HCT116 (cell line): ENCODE results near the gene CLDN10. TPM values are rescaled to one million over a fixed set of nuclear protein-coding genes. Genes with fewer than 3 reads are reported as not detected.

Experiments
- ATAC-seq: fragments of 200-7000 bp; cut with Tn5 transposase; 2 replicates; pipeline ENCODE4 v1.9.1; 2020; ENCODE audit warnings: mild to moderate bottlenecking, moderate library complexity
- BruUV-seq: library from RNA; stranded (reverse); fragments of 400-500 nt; replicated peaks from 2 replicates; lab custom pipeline; 2021; lab: Mats Ljungman, UMichigan
- CTCF ChIA-PET: fragments of 300-600 bp; sonication (Branson Sonifier 250); formaldehyde crosslinking; loops from one replicate; lab custom pipeline; 2021; ENCODE audit warnings: antibody characterized with exemption; lab: Charles Lee
- POLR2A ChIA-PET: fragments of 300-600, 350-600 bp; sonication (Branson Sonifier 250); formaldehyde crosslinking; loops from one replicate; lab custom pipeline; 2021; ENCODE audit warnings: antibody characterized with exemption; lab: Charles Lee
- RAD21 ChIA-PET, 2 experiments: fragments of 300-600 bp; sonication (Branson Sonifier 250); formaldehyde crosslinking; loops; one replicate each; lab custom pipeline; 2023; ENCODE audit warnings: low total read pairs in 2 of 2; ENCODE audit not compliant: uncharacterized antibody in 2 of 2, unreplicated experiment in 2 of 2, low non-redundant PET in 1 of 2; lab: Charles Lee
- DNase-seq: peaks from one replicate; pipeline ENCODE4 v3.0.0-alpha.2; 2010; ENCODE audit warnings: low read depth, low spot score
- H2AFZ ChIP-seq: fragments of 200-600 bp; shearing (Covaris generic), sonication (generic); 2 replicates; pipeline ENCODE4 v1.6.1; 2017; ENCODE audit warnings: low read depth, mixed run types, mixed read lengths, antibody characterized with exemption, low read length; ENCODE audit not compliant: poor library complexity, severe bottlenecking
- H3K27ac ChIP-seq: 2 replicates; pipeline ENCODE4 v1.5.1; 2012; ENCODE audit warnings: low read depth, low read length
- H3K27me3 ChIP-seq: fragments of 200-600 bp; sonication (generic); 2 replicates; pipeline ENCODE4 v1.6.1; 2016; ENCODE audit warnings: mixed run types, low read length, mixed read lengths; ENCODE audit not compliant: insufficient read depth
- H3K36me3 ChIP-seq, 2 experiments: fragments of 200-500 bp in 1 of 2; fragments of 200-600 bp in 1 of 2; sonication (Bioruptor generic) in 1 of 2; sonication (generic) in 1 of 2; 2 replicates each; pipeline versions ENCODE4 v1.5.1 to v1.6.1; 2014 to 2016; ENCODE audit warnings: low read length in 2 of 2, inconsistent platforms in 1 of 2, mixed read lengths in 1 of 2, mixed run types in 1 of 2; ENCODE audit not compliant: insufficient read depth in 2 of 2, control insufficient read depth in 1 of 2
- H3K4me1 ChIP-seq, 2 experiments: fragments of 200-600 bp in 1 of 2; sonication (generic) in 1 of 2; 2 replicates each; pipeline versions ENCODE4 v1.5.1 to v1.6.1; 2012 to 2017; ENCODE audit warnings: low read length in 2 of 2, inconsistent platforms in 1 of 2, mild to moderate bottlenecking in 1 of 2, mixed read lengths in 1 of 2, mixed run types in 1 of 2, moderate library complexity in 1 of 2; ENCODE audit not compliant: insufficient read depth in 2 of 2, control insufficient read depth in 1 of 2
- H3K4me2 ChIP-seq: fragments of 200-600 bp; sonication (generic); 2 replicates; pipeline ENCODE4 v1.6.1; 2017; ENCODE audit warnings: mixed run types, low read length, mixed read lengths
- H3K4me3 ChIP-seq, 2 experiments: fragments of 200-600 bp in 1 of 2; sonication (generic) in 1 of 2; replicated peaks in 1 of 2; 2 replicates each; pipeline ENCODE4 v1.5.1; 2011 to 2016; ENCODE audit warnings: low read length in 2 of 2, control low read depth in 1 of 2, low read depth in 1 of 2, mild to moderate bottlenecking in 1 of 2, mixed read lengths in 1 of 2, mixed run types in 1 of 2
- H3K79me2 ChIP-seq: fragments of 200-600 bp; sonication (generic); 2 replicates; pipeline ENCODE4 v1.6.1; 2017; ENCODE audit warnings: mild to moderate bottlenecking, mixed run types, low read length, moderate library complexity, mixed read lengths; ENCODE audit not compliant: insufficient read depth
- H3K9ac ChIP-seq: fragments of 200-600 bp; sonication (generic); 2 replicates; pipeline ENCODE4 v1.6.1; 2016; ENCODE audit warnings: low read length, mixed read lengths
- H3K9me2 ChIP-seq: fragments of 200-600 bp; sonication (generic), shearing (Covaris generic); 2 replicates; pipeline ENCODE4 v1.6.1; 2017; ENCODE audit warnings: mixed run types, mild to moderate bottlenecking, moderate library complexity; ENCODE audit not compliant: insufficient read depth
- H3K9me3 ChIP-seq, 2 experiments: fragments of 200-500 bp in 1 of 2; fragments of 200-600 bp in 1 of 2; sonication (Bioruptor generic) in 1 of 2; sonication (generic) in 1 of 2; 2 replicates each; pipeline ENCODE4 v1.6.1; 2014 to 2017; ENCODE audit warnings: low read length in 2 of 2, mixed read lengths in 2 of 2, inconsistent platforms in 1 of 2, low read depth in 1 of 2, mild to moderate bottlenecking in 1 of 2, mixed run types in 1 of 2, moderate library complexity in 1 of 2; ENCODE audit not compliant: control insufficient read depth in 1 of 2, insufficient read depth in 1 of 2
- H4K20me1 ChIP-seq: fragments of 200-600 bp; sonication (generic), shearing (Covaris generic); 2 replicates; pipeline ENCODE4 v1.6.1; 2017; ENCODE audit warnings: mixed run types, mild to moderate bottlenecking, moderate library complexity; ENCODE audit not compliant: insufficient read depth
- ATF3 ChIP-seq: IDR thresholded peaks from 2 replicates; pipeline ENCODE4 v1.6.1; 2012
- CEBPB ChIP-seq: IDR thresholded peaks from 2 replicates; pipeline ENCODE4 v1.6.1; 2012; ENCODE audit warnings: low read depth
- EGR1 ChIP-seq: IDR thresholded peaks from 2 replicates; pipeline ENCODE4 v1.6.1; 2012; ENCODE audit warnings: low read depth
- EZH2 ChIP-seq: fragments of 200-600 bp; sonication (generic); IDR thresholded peaks from 2 replicates; pipeline ENCODE4 v1.6.1; 2017; ENCODE audit warnings: antibody characterized with exemption, mixed run types
- EZH2phosphoT487 ChIP-seq: fragments of 200-600 bp; IDR thresholded peaks from 2 replicates; pipeline ENCODE4 v1.6.1; 2018; ENCODE audit warnings: antibody characterized with exemption, borderline replicate concordance
- FOSL1 ChIP-seq: IDR thresholded peaks from 2 replicates; pipeline ENCODE4 v1.6.1; 2012; ENCODE audit warnings: low read depth
- SP1 ChIP-seq: IDR thresholded peaks from 2 replicates; pipeline ENCODE4 v1.6.1; 2012; ENCODE audit warnings: low read depth
- SRF ChIP-seq: IDR thresholded peaks from 2 replicates; pipeline ENCODE4 v1.6.1; 2012; ENCODE audit warnings: low read depth
- TCF7L2 ChIP-seq: IDR thresholded peaks from 2 replicates; pipeline ENCODE4 v1.7.0; 2011; ENCODE audit warnings: borderline replicate concordance, inconsistent platforms; ENCODE audit not compliant: insufficient read depth, insufficient read length; ENCODE audit errors: extremely low read depth
- YY1 ChIP-seq: IDR thresholded peaks from 2 replicates; pipeline ENCODE4 v1.6.1; 2011; ENCODE audit warnings: low read length, low read depth, moderate library complexity, mild to moderate bottlenecking; ENCODE audit not compliant: insufficient replicate concordance; ENCODE audit errors: extremely low read depth
- ZFX ChIP-seq: fragments of 450-650 bp; IDR thresholded peaks from 2 replicates; pipeline ENCODE4 v1.6.1; 2017
- ZNF274 ChIP-seq: fragments of 200-500 bp; sonication (Bioruptor generic); IDR thresholded peaks from 2 replicates; pipeline ENCODE4 v1.6.1; 2014; ENCODE audit warnings: mild to moderate bottlenecking, low read depth, low read length, inconsistent platforms
- intact Hi-C: fragments of 100-400 bp; cut with micrococcal nuclease; formaldehyde crosslinking; loops from 2 replicates; pipeline ENCODE4 v1.10.0; 2022
- total RNA-seq: library from RNA; stranded (reverse); gene quantifications from one replicate; pipeline ENCODE4 v1.2.1, GENCODE V29; 2021; ENCODE audit not compliant: unreplicated experiment
- TF ChIP-seq, protein P1 (sequence below): IDR thresholded peaks from 2 replicates; pipeline ENCODE4 v1.6.1; 2012; ENCODE audit warnings: low read depth
- TF ChIP-seq, protein P2 (sequence below), 3 experiments: fragments of 200-600 bp in 1 of 3; sonication (generic) in 1 of 3; IDR thresholded peaks in 2 of 3; conservative IDR thresholded peaks in 1 of 3; 2 replicates each; pipeline ENCODE4 v1.5.1; 2012 to 2017; ENCODE audit warnings: low read depth in 2 of 3, low read length in 2 of 3, antibody characterized with exemption in 1 of 3, borderline replicate concordance in 1 of 3, control low read depth in 1 of 3, mild to moderate bottlenecking in 1 of 3, mixed read lengths in 1 of 3, mixed run types in 1 of 3, moderate library complexity in 1 of 3; ENCODE audit not compliant: insufficient read depth in 1 of 3

Gene CLDN10
- total RNA-seq, 1 experiment from 2014 or later: not detected

DNA sequence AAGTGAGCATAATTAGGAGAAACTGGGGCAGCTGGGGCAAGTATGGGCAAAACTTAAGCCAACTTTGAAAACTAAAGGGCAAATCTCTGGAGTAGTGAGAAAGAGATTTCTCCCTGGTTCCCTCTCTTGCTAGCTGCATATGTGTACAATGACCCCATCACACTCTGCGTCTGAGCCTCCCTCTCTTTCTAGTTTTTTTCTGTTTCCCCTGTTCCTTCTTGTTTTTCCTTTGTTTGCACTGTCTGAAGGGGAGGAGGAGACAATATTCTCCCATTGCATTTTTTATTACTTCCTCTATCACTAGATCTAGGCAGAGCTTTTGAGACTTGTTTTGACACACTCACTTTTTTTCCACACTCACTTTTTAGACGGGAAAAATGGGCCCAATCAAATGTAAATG, 11.2 kb upstream of the CLDN10 start:
- Histone ChIP-seq H3K79me2 (no peaks in the 10 kb centered on the region), H3K27me3 (no peaks in the 10 kb centered on the region), H4K20me1 (no peaks in the 10 kb centered on the region), H3K36me3 (no peaks in the 10 kb centered on the region), H2AFZ (no peak overlapping the region), H3K9ac (no peak overlapping the region), H3K4me2 (no peak overlapping the region), H3K9me2 (no peaks in the 10 kb centered on the region), H3K4me3 (no peak overlapping the region), H3K4me1 (peaks cover 0 to 11% of the 10 kb centered on the region in 2 experiments; a peak in 1 of 4 replicates), H3K9me3 (no peaks in the 10 kb centered on the region), H3K27ac (no peak overlapping the region)
- BruUV-seq: no TSS peak
- ChIA-PET RAD21 (no interaction called here), POLR2A (no interaction called here), CTCF (interaction anchor here (1.2 kb wide), 1 partner anchor 16 kb away, joined by 4 read pairs; no protein-coding TSS in a partner anchor)
- no peak for TF ChIP-seq SRF
- TF ChIP-seq SP1: no peak
- no peak for TF ChIP-seq FOSL1
- no peak for TF ChIP-seq ATF3
- TF ChIP-seq YY1: no peak
- no peak for TF ChIP-seq EZH2phosphoT487
- no peak for TF ChIP-seq CEBPB
- TF ChIP-seq, protein P1, sequence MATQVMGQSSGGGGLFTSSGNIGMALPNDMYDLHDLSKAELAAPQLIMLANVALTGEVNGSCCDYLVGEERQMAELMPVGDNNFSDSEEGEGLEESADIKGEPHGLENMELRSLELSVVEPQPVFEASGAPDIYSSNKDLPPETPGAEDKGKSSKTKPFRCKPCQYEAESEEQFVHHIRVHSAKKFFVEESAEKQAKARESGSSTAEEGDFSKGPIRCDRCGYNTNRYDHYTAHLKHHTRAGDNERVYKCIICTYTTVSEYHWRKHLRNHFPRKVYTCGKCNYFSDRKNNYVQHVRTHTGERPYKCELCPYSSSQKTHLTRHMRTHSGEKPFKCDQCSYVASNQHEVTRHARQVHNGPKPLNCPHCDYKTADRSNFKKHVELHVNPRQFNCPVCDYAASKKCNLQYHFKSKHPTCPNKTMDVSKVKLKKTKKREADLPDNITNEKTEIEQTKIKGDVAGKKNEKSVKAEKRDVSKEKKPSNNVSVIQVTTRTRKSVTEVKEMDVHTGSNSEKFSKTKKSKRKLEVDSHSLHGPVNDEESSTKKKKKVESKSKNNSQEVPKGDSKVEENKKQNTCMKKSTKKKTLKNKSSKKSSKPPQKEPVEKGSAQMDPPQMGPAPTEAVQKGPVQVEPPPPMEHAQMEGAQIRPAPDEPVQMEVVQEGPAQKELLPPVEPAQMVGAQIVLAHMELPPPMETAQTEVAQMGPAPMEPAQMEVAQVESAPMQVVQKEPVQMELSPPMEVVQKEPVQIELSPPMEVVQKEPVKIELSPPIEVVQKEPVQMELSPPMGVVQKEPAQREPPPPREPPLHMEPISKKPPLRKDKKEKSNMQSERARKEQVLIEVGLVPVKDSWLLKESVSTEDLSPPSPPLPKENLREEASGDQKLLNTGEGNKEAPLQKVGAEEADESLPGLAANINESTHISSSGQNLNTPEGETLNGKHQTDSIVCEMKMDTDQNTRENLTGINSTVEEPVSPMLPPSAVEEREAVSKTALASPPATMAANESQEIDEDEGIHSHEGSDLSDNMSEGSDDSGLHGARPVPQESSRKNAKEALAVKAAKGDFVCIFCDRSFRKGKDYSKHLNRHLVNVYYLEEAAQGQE: no peak
- TF ChIP-seq, protein P2, sequence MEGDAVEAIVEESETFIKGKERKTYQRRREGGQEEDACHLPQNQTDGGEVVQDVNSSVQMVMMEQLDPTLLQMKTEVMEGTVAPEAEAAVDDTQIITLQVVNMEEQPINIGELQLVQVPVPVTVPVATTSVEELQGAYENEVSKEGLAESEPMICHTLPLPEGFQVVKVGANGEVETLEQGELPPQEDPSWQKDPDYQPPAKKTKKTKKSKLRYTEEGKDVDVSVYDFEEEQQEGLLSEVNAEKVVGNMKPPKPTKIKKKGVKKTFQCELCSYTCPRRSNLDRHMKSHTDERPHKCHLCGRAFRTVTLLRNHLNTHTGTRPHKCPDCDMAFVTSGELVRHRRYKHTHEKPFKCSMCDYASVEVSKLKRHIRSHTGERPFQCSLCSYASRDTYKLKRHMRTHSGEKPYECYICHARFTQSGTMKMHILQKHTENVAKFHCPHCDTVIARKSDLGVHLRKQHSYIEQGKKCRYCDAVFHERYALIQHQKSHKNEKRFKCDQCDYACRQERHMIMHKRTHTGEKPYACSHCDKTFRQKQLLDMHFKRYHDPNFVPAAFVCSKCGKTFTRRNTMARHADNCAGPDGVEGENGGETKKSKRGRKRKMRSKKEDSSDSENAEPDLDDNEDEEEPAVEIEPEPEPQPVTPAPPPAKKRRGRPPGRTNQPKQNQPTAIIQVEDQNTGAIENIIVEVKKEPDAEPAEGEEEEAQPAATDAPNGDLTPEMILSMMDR (IDR thresholded peaks at IDR 0.05 in 2 of 3, conservative IDR thresholded peaks at IDR 0.05 in 1 of 3; ENCODE audit: borderline replicate concordance in 1 of 3, insufficient read depth in 1 of 3, low read depth in 2 of 3, low read length in 2 of 3): no peak
- no peak for TF ChIP-seq ZFX
- no peak for TF ChIP-seq EZH2
- no peak for TF ChIP-seq EGR1
- TF ChIP-seq ZNF274: no peak
- no peak for TF ChIP-seq TCF7L2
- intact Hi-C loops: no loop called here
- no peak for ATAC-seq
- DNase-seq: no peak
